ENCODE results near the gene PARN.
"Not testable (repeated sequence)": the region's sequence is repeated elsewhere in the genome, so short reads cannot be mapped to it uniquely, and the experiment has no call there.

- not testable (repeated sequence) for TF ChIP-seq E2F6 (IDR thresholded peaks at IDR 0.05; ENCODE audit: borderline replicate concordance, low read depth); MAX (IDR thresholded peaks at IDR 0.05); CHD4 (IDR thresholded peaks at IDR 0.05; ENCODE audit: borderline replicate concordance); TFCP2L1 (CRISPR knock-in tag; IDR thresholded peaks at IDR 0.05); POLR2A (IDR thresholded peaks at IDR 0.05; ENCODE audit: low read length); RNF2 (IDR thresholded peaks at IDR 0.05; ENCODE audit: borderline replicate concordance, low read depth); HOXB13 (CRISPR knock-in tag; IDR thresholded peaks at IDR 0.05; ENCODE audit: low read depth); CEBPB (IDR thresholded peaks at IDR 0.05); HOXA7 (CRISPR knock-in tag; IDR thresholded peaks at IDR 0.05); RCOR1 (IDR thresholded peaks at IDR 0.05; ENCODE audit: low read depth, low read length); JUN (IDR thresholded peaks at IDR 0.05)
- TF ChIP-seq, protein P1, sequence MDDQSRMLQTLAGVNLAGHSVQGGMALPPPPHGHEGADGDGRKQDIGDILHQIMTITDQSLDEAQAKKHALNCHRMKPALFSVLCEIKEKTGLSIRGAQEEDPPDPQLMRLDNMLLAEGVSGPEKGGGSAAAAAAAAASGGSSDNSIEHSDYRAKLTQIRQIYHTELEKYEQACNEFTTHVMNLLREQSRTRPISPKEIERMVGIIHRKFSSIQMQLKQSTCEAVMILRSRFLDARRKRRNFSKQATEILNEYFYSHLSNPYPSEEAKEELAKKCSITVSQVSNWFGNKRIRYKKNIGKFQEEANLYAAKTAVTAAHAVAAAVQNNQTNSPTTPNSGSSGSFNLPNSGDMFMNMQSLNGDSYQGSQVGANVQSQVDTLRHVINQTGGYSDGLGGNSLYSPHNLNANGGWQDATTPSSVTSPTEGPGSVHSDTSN (IDR thresholded peaks at IDR 0.05) = not testable (repeated sequence)
- TF ChIP-seq, protein P2, sequence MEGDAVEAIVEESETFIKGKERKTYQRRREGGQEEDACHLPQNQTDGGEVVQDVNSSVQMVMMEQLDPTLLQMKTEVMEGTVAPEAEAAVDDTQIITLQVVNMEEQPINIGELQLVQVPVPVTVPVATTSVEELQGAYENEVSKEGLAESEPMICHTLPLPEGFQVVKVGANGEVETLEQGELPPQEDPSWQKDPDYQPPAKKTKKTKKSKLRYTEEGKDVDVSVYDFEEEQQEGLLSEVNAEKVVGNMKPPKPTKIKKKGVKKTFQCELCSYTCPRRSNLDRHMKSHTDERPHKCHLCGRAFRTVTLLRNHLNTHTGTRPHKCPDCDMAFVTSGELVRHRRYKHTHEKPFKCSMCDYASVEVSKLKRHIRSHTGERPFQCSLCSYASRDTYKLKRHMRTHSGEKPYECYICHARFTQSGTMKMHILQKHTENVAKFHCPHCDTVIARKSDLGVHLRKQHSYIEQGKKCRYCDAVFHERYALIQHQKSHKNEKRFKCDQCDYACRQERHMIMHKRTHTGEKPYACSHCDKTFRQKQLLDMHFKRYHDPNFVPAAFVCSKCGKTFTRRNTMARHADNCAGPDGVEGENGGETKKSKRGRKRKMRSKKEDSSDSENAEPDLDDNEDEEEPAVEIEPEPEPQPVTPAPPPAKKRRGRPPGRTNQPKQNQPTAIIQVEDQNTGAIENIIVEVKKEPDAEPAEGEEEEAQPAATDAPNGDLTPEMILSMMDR (IDR thresholded peaks at IDR 0.05) = not testable (repeated sequence)
These were observed 234.3 kb downstream of the PARN start for GRCh38 chr16:14395710-14396304.
